AG10803 (cell line): ENCODE data around the gene FOXN1.

Experiments
- DNase-seq: peaks from one replicate; pipeline ENCODE4 v3.0.0; 2010; ENCODE audit warnings: low read depth
- H3K4me3 ChIP-seq: 2 replicates; pipeline ENCODE4 v1.5.1; 2011; ENCODE audit warnings: mild to moderate bottlenecking, low read length, control low read depth
- TF ChIP-seq, protein P1 (sequence below): conservative IDR thresholded peaks from 2 replicates; pipeline ENCODE4 v1.5.1; 2011; ENCODE audit warnings: mild to moderate bottlenecking, low read length, control low read depth, inconsistent platforms

FOXN1 gene

DNA sequence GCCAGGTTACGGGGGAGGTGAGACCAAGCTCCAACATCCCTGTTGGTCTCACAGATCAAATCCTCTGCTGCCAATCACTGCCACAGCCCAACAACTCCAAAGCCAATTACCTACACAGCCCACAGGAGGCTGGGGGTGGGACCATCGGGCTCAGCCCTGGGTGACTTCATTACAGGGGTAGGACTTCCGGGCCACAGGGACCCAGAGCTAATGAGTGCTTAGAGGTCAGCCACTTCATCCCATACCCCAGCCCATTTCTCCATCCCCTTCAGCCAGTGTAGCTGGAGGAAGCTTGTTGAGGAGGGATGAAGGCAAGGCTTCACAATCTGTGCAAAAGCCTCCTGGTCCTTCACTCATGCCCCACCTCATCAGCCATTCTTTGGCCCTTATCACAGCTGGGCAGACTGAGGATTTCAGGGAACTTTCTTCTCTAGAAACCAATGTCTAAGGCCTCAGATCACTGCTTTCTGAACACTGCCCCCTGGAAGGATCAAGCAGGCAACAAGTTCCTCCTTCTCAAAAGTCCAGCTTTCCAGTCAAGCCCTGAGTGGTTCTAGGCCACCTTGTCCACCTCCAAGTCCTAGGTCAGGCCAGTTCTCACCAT, 5.8 kb downstream of the FOXN1 start:
- H3K4me3 ChIP-seq = no peak overlapping the region
- TF ChIP-seq, protein P1, sequence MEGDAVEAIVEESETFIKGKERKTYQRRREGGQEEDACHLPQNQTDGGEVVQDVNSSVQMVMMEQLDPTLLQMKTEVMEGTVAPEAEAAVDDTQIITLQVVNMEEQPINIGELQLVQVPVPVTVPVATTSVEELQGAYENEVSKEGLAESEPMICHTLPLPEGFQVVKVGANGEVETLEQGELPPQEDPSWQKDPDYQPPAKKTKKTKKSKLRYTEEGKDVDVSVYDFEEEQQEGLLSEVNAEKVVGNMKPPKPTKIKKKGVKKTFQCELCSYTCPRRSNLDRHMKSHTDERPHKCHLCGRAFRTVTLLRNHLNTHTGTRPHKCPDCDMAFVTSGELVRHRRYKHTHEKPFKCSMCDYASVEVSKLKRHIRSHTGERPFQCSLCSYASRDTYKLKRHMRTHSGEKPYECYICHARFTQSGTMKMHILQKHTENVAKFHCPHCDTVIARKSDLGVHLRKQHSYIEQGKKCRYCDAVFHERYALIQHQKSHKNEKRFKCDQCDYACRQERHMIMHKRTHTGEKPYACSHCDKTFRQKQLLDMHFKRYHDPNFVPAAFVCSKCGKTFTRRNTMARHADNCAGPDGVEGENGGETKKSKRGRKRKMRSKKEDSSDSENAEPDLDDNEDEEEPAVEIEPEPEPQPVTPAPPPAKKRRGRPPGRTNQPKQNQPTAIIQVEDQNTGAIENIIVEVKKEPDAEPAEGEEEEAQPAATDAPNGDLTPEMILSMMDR = no peak
- no peak for DNase-seq

DNA sequence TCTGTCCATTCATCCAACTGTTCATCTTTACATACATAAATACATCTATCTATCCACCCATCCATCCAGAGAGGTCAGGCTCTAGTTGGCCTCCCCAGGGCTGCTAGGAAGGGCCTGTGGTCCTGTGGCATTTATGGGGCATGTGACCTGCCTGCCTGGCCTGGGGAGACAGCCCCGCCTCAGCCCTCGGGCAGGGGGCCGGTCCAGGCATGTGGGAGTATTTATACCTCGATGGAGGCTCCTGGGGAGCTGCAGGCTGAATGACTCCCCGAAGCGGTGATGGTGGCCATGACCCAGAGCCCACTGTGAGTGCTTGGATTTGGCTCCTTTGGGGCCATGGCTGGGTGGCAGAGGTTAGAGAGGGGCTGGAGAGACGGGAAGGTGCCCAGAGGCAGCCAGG, 7.3 kb downstream of the FOXN1 start:
- no peak overlapping the region for H3K4me3 ChIP-seq
- TF ChIP-seq, protein P1 = no peak
- DNase-seq = no peak

DNA sequence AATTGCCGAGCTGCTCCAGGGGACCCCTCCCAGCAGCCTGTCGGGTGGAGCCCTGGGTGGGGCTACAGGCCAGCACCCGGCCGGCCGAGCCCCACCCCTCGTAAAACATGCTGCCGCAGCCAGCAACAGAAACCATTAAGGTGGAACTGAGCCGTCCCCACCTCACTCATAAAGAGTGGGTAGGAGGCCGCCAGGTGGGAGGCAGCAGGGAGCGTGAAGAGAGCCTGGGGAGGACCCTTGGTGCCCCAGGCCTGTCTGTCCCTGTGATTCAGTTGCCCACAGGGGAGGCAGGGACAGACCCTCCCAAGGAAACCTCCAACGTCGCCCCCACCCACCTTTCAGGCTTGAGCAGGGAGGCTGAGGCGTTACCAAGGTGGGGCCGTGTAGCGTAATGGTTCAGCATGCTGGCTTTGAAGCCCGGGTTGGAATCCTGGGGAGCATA, 8.4 kb downstream of the FOXN1 start:
- no peak overlapping the region for H3K4me3 ChIP-seq
- TF ChIP-seq, protein P1 = no peak
- no peak for DNase-seq

DNA sequence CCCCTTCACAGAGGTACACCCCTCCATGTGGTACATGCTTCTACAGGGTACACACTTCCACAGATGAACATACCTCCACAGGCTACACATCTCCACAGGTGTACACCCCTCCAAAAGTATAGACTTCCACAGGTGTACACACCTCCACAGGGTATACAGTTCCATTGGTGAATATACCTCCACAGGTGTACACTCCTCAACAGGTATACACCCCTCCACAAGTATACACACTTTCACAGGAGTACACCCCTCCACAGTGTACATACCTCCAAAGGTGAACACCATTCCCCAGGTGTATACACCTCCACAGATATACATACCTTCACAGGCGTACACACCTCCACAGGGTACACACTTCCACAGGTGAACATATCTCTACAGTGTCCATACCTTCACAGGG, 9.4 kb downstream of the FOXN1 start:
- TF ChIP-seq, protein P1 = no peak
- H3K4me3 ChIP-seq = no peak overlapping the region
- DNase-seq = no peak

DNA sequence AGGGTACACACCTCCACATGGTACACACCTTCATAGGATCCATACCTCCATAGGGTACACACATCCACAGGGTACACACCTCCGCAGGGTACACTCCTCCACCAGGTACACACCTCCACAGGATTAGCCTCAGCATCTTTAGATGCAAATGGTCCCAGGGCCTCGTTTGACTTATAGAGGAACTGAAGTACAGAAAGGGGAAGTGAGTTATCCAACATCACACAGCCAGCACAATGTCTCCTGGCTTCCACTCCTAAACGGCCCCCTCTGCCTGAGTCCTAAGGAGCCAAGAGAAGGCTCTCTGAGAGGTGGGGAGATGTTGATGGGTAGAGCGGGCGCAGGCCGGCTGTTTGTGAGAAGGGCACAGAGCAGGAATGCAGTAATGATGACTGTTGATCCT, 12.0 kb downstream of the FOXN1 start:
- DNase-seq = no peak
- TF ChIP-seq, protein P1 = no peak
- no peak overlapping the region for H3K4me3 ChIP-seq

DNA sequence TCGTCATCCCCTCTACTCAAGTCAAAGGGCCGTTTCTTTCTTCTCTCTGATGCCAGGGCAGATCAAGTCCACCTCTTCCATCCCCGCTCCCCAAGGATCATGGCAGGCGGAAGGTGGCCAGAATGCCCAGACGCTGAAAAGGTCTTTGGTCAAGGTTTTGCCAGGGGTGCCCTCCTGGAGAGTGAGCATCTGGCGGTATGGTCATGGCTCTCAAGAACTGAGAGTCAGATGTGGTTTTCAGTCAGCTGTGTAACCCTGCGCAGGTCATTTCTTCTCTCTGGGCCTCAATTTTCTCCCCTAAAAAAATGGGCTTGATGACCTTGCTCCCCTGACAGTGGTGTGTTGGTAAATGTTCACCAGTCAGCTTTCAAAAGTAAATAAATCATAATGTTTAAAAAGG, 12.4 kb downstream of the FOXN1 start:
- H3K4me3 ChIP-seq = no peak overlapping the region
- TF ChIP-seq, protein P1 = no peak
- DNase-seq = no peak

DNA sequence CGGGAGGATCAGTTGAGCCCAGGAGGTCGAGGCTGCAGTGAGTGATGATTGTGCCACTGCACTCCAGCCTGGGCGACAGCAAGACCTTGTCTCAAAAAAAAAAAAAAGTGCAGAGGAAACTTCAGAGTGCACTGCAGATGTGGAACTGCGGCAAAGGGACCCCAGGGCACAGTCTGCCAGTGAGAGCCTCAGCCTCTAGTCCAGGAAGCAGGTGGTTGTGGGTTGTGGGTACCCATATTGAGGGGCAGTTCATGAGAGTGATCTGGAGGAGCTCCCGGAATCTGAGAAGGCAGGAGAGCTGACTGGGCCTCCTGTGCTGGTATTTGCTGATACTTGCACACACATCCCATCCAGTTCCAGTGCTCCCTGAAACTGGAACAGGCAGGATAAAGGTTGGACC, 13.1 kb downstream of the FOXN1 start:
- DNase-seq = no peak
- H3K4me3 ChIP-seq = no peak overlapping the region
- TF ChIP-seq, protein P1 = no peak
